Tibial nerve (tissue), 4 donors: ENCODE data around the gene ECT2L. TPM values are rescaled to one million over a fixed set of nuclear protein-coding genes. Genes with fewer than 3 reads are reported as not detected.

Experiments
- DNase-seq, 2 donors: peaks; one replicate each; pipeline ENCODE4 v3.0.0-alpha.2; 2019; ENCODE audit warnings: low spot score in 2 of 2
- H3K27ac ChIP-seq, 4 donors: fragments of 200-600 bp; sonication (generic) in 3 of 4; one replicate each; pipeline ENCODE4 v1.5.1; 2017 to 2019; ENCODE audit warnings: mild to moderate bottlenecking in 1 of 4
- H3K27me3 ChIP-seq, 2 donors: fragments of 200-600 bp; sonication (generic) in 1 of 2; one replicate each; pipeline versions ENCODE4 v1.5.1 to v1.6.0; 2017 to 2019
- H3K36me3 ChIP-seq, 3 donors: fragments of 200-600 bp; sonication (generic); one replicate each; pipeline ENCODE4 v1.5.1; 2018 to 2019
- H3K4me1 ChIP-seq, 4 donors: fragments of 200-600 bp; sonication (generic) in 3 of 4; one replicate each; pipeline ENCODE4 v1.5.1; 2017 to 2019
- H3K4me3 ChIP-seq, 4 donors: fragments of 200-600 bp; sonication (generic) in 3 of 4; one replicate each; pipeline ENCODE4 v1.5.1; 2017 to 2019; ENCODE audit warnings: mild to moderate bottlenecking in 1 of 4, moderate library complexity in 1 of 4
- H3K9me3 ChIP-seq, 4 donors: fragments of 200-600 bp; sonication (generic) in 3 of 4; one replicate each; pipeline ENCODE4 v1.5.1; 2017 to 2019
- EP300 ChIP-seq, 2 donors: sonication (generic); formaldehyde crosslinking; IDR thresholded peaks; one replicate each; pipeline ENCODE4 v1.6.1; 2017; ENCODE audit warnings: antibody characterized with exemption in 2 of 2, mild to moderate bottlenecking in 1 of 2
- POLR2A ChIP-seq, 2 donors: fragments of 450-650 bp; IDR thresholded peaks; one replicate each; pipeline ENCODE4 v1.6.1; 2017; ENCODE audit warnings: antibody characterized with exemption in 2 of 2, mild to moderate bottlenecking in 2 of 2, moderate library complexity in 2 of 2
- WGBS, 2 donors: methylation state at CpG; one replicate each; pipeline ENCODE4 v1.1.5; 2018; 5-methylcytosine and 5-hydroxymethylcytosine counted together
- total RNA-seq, 4 donors: library from RNA; depleted of rRNA; stranded (reverse); fragments of >200 nt; gene quantifications; one replicate each; pipeline ENCODE4 v1.1.0, GENCODE V29; 2016
- TF ChIP-seq, protein P1 (sequence below), 5 experiments: fragments of 200-600 bp in 3 of 5; fragments of 450-650 bp in 2 of 5; sonication (generic) in 3 of 5; IDR thresholded peaks; one replicate each; pipeline ENCODE4 v1.5.1; 2016 to 2019; ENCODE audit warnings: antibody characterized with exemption in 5 of 5, mild to moderate bottlenecking in 3 of 5, moderate library complexity in 2 of 5

Gene ECT2L
- total RNA-seq, 4 donors from 2014 or later: 0.21 to 1.1 (median 0.30) TPM; not detected in 1

DNA sequence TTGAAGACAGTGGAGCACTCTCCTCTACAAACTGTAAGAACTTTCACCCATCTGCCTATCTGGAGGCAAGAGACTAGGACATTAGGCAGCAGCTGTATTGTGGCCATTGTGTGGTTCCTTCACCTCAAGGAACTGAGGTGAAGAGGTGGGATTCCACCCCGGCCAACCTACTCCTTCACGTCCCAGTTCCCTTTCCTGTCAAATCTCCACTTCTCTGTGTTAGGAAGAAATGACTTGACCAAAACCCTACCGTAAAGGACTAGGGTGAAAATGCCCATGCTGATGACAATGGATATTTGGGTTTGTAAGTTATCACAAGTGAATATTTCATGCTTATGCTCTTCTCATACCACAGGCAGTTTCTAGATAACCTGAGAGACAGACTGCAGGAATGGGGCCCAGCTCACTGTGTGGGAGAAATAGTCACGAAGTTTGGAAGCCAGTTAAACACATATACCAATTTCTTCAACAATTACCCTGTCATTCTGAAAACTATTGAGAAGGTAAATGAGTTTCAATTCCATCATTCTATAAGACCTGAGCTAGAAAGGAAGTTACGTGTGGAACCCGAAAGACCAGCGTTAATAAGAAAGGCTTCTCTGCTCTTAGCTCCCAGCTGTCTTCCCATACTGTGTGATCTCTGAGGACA is 86.6 kb downstream of the ECT2L start:
- TF ChIP-seq POLR2A (IDR thresholded peaks at IDR 0.05) (no peak), EP300 (IDR thresholded peaks at IDR 0.05) (no peak)
- TF ChIP-seq, protein P1, sequence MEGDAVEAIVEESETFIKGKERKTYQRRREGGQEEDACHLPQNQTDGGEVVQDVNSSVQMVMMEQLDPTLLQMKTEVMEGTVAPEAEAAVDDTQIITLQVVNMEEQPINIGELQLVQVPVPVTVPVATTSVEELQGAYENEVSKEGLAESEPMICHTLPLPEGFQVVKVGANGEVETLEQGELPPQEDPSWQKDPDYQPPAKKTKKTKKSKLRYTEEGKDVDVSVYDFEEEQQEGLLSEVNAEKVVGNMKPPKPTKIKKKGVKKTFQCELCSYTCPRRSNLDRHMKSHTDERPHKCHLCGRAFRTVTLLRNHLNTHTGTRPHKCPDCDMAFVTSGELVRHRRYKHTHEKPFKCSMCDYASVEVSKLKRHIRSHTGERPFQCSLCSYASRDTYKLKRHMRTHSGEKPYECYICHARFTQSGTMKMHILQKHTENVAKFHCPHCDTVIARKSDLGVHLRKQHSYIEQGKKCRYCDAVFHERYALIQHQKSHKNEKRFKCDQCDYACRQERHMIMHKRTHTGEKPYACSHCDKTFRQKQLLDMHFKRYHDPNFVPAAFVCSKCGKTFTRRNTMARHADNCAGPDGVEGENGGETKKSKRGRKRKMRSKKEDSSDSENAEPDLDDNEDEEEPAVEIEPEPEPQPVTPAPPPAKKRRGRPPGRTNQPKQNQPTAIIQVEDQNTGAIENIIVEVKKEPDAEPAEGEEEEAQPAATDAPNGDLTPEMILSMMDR (IDR thresholded peaks at IDR 0.05): no peak
- Histone ChIP-seq H3K27me3 (no peaks in the 10 kb centered on the region), H3K4me3 (no peak overlapping the region), H3K36me3 (no peaks in the 10 kb centered on the region), H3K27ac (no peak overlapping the region), H3K9me3 (no peaks in the 10 kb centered on the region), H3K4me1 (no peaks in the 10 kb centered on the region)
- WGBS, 2 donors: 94 to 95% methylated on average over 7 of the region's 7 CpGs
- no peak for DNase-seq

GRCh38 chr6:138885156-138885819 is 89.4 kb downstream of the ECT2L start:
- no peaks in the 10 kb centered on the region for H3K36me3 ChIP-seq
- no peak for DNase-seq
- no peak overlapping the region for H3K4me3 ChIP-seq
- 88 to 91% methylated on average over 13 of the region's 13 CpGs for WGBS, 2 donors
- TF ChIP-seq EP300 (IDR thresholded peaks at IDR 0.05) (no peak), POLR2A (IDR thresholded peaks at IDR 0.05) (no peak)
- TF ChIP-seq, protein P1 (IDR thresholded peaks at IDR 0.05): no peak
- no peak overlapping the region for H3K27ac ChIP-seq
- H3K27me3 ChIP-seq: no peaks in the 10 kb centered on the region
- H3K4me1 ChIP-seq: no peaks in the 10 kb centered on the region
- H3K9me3 ChIP-seq: no peaks in the 10 kb centered on the region

DNA sequence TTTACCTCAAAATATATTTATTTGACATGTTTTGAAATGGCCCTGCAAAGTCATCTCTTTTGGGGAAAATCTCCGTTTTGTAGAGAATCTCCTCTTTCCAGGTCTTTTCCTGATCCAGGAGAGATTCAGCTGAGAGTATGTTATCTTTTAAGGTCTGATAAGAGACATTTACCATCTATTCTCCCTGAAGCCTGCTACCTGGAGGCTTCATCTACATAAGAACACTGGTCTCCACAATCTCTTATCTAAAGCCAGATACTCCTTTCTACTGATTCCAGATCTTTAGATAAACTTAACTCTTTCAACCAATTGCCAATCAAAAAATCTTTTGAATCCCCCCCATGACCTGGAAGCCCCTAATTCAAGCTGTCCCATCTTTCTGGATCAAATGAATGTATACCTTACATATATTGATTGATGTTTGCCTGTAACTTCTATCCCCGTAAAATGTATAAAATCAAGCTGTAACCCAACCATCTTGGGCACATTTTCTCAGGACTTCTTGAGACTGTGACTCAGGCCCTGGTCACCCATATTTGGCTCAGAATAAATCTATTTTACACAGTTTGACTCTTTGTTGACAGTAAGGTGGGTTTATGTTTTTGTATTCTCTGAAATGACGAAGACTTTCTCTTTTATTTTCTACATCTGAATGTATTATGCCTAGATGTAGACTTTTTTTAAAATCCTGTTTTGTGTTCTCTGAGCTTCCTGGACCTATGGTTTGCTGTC is 95.5 kb downstream of the ECT2L start:
- no peak for TF ChIP-seq POLR2A (IDR thresholded peaks at IDR 0.05)
- no peak for TF ChIP-seq EP300 (IDR thresholded peaks at IDR 0.05)
- TF ChIP-seq, protein P1 (IDR thresholded peaks at IDR 0.05): no peak
- no peaks in the 10 kb centered on the region for H3K27me3 ChIP-seq
- H3K4me1 ChIP-seq: no peaks in the 10 kb centered on the region
- 88 to 91% methylated on average over 3 of the region's 3 CpGs for WGBS, 2 donors
- no peak for DNase-seq
- H3K36me3 ChIP-seq: peaks cover 0 to 8% (median 0%) of the 10 kb centered on the region in 3 donors
- no peak overlapping the region for H3K27ac ChIP-seq
- peaks cover 0 to 12% (median 0%) of the 10 kb centered on the region in 4 donors for H3K9me3 ChIP-seq
- H3K4me3 ChIP-seq: no peak overlapping the region

DNA sequence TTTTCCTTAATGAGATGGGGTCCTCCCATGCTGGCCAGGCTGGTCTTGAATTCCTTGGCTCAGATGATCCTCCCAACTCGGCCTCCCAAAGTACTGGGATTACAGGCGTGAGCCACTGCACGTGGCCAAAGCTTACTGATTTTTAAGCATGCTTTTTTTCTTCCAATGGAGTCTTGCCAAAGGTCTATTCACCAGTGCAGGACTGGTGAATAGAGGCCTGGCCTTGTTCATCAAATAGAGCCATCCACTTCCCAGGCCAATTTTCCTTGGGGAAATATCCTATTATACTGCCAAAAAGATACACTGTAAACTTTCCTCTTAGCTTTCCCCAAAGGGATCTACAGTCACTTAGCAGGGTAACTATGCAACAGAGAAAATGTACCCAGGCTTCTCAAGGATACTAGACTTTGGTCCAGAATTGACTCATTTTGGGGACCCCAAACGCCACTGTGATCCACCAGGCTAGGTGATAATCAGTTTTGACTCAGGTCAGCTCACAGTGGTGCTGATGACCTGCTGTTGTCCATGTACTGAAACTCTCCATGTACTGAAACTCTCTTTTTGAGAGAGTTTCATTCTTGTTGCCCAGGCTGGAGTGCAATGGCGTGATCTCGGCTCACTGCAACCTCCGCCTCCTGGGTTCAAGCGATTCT is 100.3 kb downstream of the ECT2L start:
- peaks cover 0 to 3% (median 0%) of the 10 kb centered on the region in 4 donors for H3K9me3 ChIP-seq
- TF ChIP-seq POLR2A (IDR thresholded peaks at IDR 0.05) (no peak), EP300 (IDR thresholded peaks at IDR 0.05) (no peak)
- TF ChIP-seq, protein P1 (IDR thresholded peaks at IDR 0.05): no peak
- H3K36me3 ChIP-seq: peaks cover 0 to 35% (median 0%) of the 10 kb centered on the region in 3 donors
- no peak for DNase-seq
- no peak overlapping the region for H3K27ac ChIP-seq
- H3K4me1 ChIP-seq: no peaks in the 10 kb centered on the region
- H3K27me3 ChIP-seq: no peaks in the 10 kb centered on the region
- H3K4me3 ChIP-seq: no peak overlapping the region
- WGBS, 2 donors: 88 to 93% methylated on average over 8 of the region's 8 CpGs
